DND-41 (cell line): ENCODE measurements around the gene RASGRP3.

Experiments
- CTCF ChIP-seq: IDR thresholded peaks from 2 replicates; pipeline ENCODE4 v1.5.1; 2012; ENCODE audit warnings: borderline replicate concordance, low read length, moderate library complexity, mild to moderate bottlenecking; ENCODE audit not compliant: poor library complexity, severe bottlenecking; ENCODE audit errors: extremely low read depth
- EZH2 ChIP-seq: IDR thresholded peaks from 3 replicates; pipeline ENCODE4 v1.6.1; 2012; ENCODE audit warnings: borderline replicate concordance, low read depth, mild to moderate bottlenecking, moderate library complexity, low read length, inconsistent platforms; ENCODE audit not compliant: severe bottlenecking

- TF ChIP-seq CTCF (no peak), EZH2 (no peak)
These were observed 7.2 kb upstream of the RASGRP3 start for GRCh38 chr2:33469238-33469637.
